Stomach smooth muscle (tissue), 2 donors: ENCODE measurements around the gene ACP2.
"Not testable (repeated sequence)": the region's sequence is repeated elsewhere in the genome, so short reads cannot be mapped to it uniquely, and the experiment has no call there.

Source experiments
- H3K27ac ChIP-seq: one replicate; pipeline ENCODE4 v1.7.0; 2013; ENCODE audit warnings: mild to moderate bottlenecking, low read length, inconsistent platforms
- H3K27me3 ChIP-seq, 2 donors: one replicate each; pipeline ENCODE4 v1.7.0; 2013; ENCODE audit warnings: low read length in 2 of 2; ENCODE audit not compliant: insufficient read depth in 2 of 2, control insufficient read depth in 1 of 2
- H3K36me3 ChIP-seq, 2 donors: one replicate each; pipeline ENCODE4 v1.7.0; 2013; ENCODE audit warnings: low read length in 2 of 2; ENCODE audit not compliant: control insufficient read depth in 2 of 2, insufficient read depth in 2 of 2
- H3K4me1 ChIP-seq: one replicate; pipeline ENCODE4 v1.7.0; 2013; ENCODE audit warnings: low read length; ENCODE audit not compliant: control insufficient read depth, insufficient read depth
- H3K4me3 ChIP-seq, 2 donors: one replicate each; pipeline ENCODE4 v1.7.0; 2013; ENCODE audit warnings: low read length in 2 of 2
- H3K9ac ChIP-seq, 2 donors: one replicate each; pipeline ENCODE4 v1.7.0; 2013; ENCODE audit warnings: low read length in 2 of 2, mild to moderate bottlenecking in 1 of 2
- H3K9me3 ChIP-seq, 2 donors: one replicate each; pipeline ENCODE4 v1.7.0; 2013; ENCODE audit warnings: low read length in 2 of 2; ENCODE audit not compliant: control insufficient read depth in 2 of 2
- donor health status: healthy.
- donor health status: Pancreatic carcinoma.

Gene ACP2

DNA sequence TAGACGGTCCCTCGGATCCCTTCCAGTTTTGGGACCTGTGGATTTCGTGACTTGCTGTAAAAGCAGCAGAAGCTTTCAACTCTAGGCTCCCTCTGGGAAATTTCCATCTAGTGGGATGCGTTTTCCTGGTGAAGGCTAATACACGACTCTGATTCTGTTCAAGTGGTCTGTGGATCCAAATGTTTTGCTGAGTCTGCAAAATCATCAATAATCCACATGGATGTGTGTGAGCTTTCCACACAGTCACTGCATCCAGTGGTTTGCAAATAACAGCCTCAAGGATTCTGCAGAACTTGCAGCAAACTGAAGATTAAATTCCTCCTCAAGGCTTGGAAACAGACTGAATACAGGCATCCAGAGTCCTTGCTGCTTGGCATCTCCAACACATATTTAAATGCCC lies 46.0 kb downstream of the ACP2 start:
- no peak overlapping the region for H3K9ac ChIP-seq

GRCh38 chr11:47201015-47201414 lies 47.6 kb downstream of the ACP2 start:
- Histone ChIP-seq H3K4me3 (no peak overlapping the region), H3K9ac (no peak overlapping the region), H3K9me3 (no peaks in the 10 kb centered on the region), H3K27ac (no peak overlapping the region), H3K27me3 (no peaks in the 10 kb centered on the region), H3K4me1 (peaks cover 4% of the 10 kb centered on the region), H3K36me3 (no peaks in the 10 kb centered on the region)

More for the DNA sequence above, 46.0 kb downstream of the ACP2 start:
- no peak overlapping the region for H3K27ac ChIP-seq
- H3K4me3 ChIP-seq: no peak overlapping the region
- no peaks in the 10 kb centered on the region for H3K36me3 ChIP-seq
- H3K9me3 ChIP-seq: no peaks in the 10 kb centered on the region
- peaks cover 4% of the 10 kb centered on the region for H3K4me1 ChIP-seq
- H3K27me3 ChIP-seq: no peaks in the 10 kb centered on the region

DNA sequence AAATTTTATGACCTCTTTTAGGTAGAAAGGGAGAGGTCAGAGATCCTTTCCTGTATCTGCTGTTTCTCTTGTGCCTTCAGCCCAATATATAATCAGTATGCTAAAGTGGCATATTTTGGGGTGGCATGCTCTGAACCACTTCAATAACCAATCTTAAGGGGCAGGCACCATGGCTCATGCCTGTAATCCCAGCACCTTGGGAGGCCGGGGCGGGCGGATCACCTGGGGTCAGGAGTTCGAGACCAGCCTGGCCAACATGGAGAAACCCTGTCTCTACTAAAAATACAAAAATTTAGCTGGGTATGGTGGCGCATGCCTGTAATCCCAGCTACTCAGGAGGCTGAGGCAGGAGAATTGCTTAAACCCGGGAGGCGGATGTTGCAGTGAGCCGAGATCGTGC lies 50.5 kb downstream of the ACP2 start:
- not testable (repeated sequence) for H3K27me3 ChIP-seq, H3K9me3 ChIP-seq, H3K4me1 ChIP-seq, H3K9ac ChIP-seq, H3K4me3 ChIP-seq, H3K27ac ChIP-seq, H3K36me3 ChIP-seq

GRCh38 chr11:47192111-47192510 lies 56.5 kb downstream of the ACP2 start:
- Histone ChIP-seq H3K9me3 (no peaks in the 10 kb centered on the region), H3K36me3 (no peaks in the 10 kb centered on the region), H3K27me3 (no peaks in the 10 kb centered on the region), H3K4me3 (no peak overlapping the region), H3K27ac (no peak overlapping the region), H3K4me1 (peaks cover 25% of the 10 kb centered on the region), H3K9ac (no peak overlapping the region)

GRCh38 chr11:47191137-47191536 lies 57.5 kb downstream of the ACP2 start:
- H3K36me3 ChIP-seq, H3K27ac ChIP-seq, H3K4me3 ChIP-seq, H3K9ac ChIP-seq, H3K27me3 ChIP-seq, H3K9me3 ChIP-seq: not testable (repeated sequence)
- peaks cover 32% of the 10 kb centered on the region for H3K4me1 ChIP-seq
